SK-N-SH (cell line): ENCODE results near the gene CALML4. TPM values are rescaled to one million over a fixed set of nuclear protein-coding genes. Genes with fewer than 3 reads are reported as not detected.

Experiments
- CTCF ChIA-PET: fragments of 300-600, 350-600 bp; formaldehyde crosslinking; extraction: SDS; loops from one replicate; lab custom pipeline; 2021; lab: Yijun Ruan, JAX
- POLR2A ChIA-PET: fragments of 350-600 bp; sonication (Branson Sonifier 250); formaldehyde crosslinking; extraction: SDS; loops from one replicate; lab custom pipeline; 2020; ENCODE audit warnings: antibody characterized with exemption, inconsistent platforms; lab: Yijun Ruan, JAX
- DNase-seq: peaks from one replicate; pipeline ENCODE4 v3.0.0; 2012
- H2AFZ ChIP-seq: fragments of 200-600 bp; sonication (generic); 2 replicates; pipeline ENCODE4 v1.8.1; 2016; ENCODE audit warnings: antibody characterized with exemption, mild to moderate bottlenecking, low read depth
- H3F3A ChIP-seq: fragments of 200-600 bp; sonication (generic); replicated peaks from 2 replicates; pipeline ENCODE3; 2016; ENCODE audit warnings: antibody characterized with exemption, mild to moderate bottlenecking; ENCODE audit not compliant: insufficient read depth
- H3K27ac ChIP-seq, 2 experiments: fragments of 200-500 bp in 1 of 2; fragments of 200-600 bp in 1 of 2; sonication (Bioruptor generic) in 1 of 2; sonication (generic), shearing (Covaris generic) in 1 of 2; 2 replicates each; pipeline versions ENCODE4 v1.5.1 to v1.6.1; 2014 to 2016; ENCODE audit warnings: low read depth in 2 of 2, inconsistent platforms in 1 of 2, low read length in 1 of 2, mild to moderate bottlenecking in 1 of 2, mixed read lengths in 1 of 2
- H3K27me3 ChIP-seq: fragments of 200-600 bp; sonication (generic), shearing (Covaris generic); 2 replicates; pipeline ENCODE4 v1.6.1; 2016; ENCODE audit warnings: mixed run types; ENCODE audit not compliant: insufficient read depth
- H3K36me3 ChIP-seq, 2 experiments: fragments of 200-500 bp in 1 of 2; fragments of 200-600 bp in 1 of 2; sonication (Bioruptor generic) in 1 of 2; sonication (generic) in 1 of 2; replicated peaks in 1 of 2; 2 replicates each; pipeline versions ENCODE3 to v1.5.1; 2014 to 2016; ENCODE audit warnings: low read length in 1 of 2, mild to moderate bottlenecking in 1 of 2; ENCODE audit not compliant: insufficient read depth in 2 of 2, control insufficient read depth in 1 of 2
- H3K4me1 ChIP-seq, 2 experiments: fragments of 200-500 bp in 1 of 2; fragments of 200-600 bp in 1 of 2; sonication (Bioruptor generic) in 1 of 2; sonication (generic), shearing (Covaris generic) in 1 of 2; 2 replicates each; pipeline versions ENCODE4 v1.5.1 to v1.6.1; 2014 to 2016; ENCODE audit warnings: low read depth in 1 of 2, low read length in 1 of 2, mixed run types in 1 of 2; ENCODE audit not compliant: insufficient read depth in 2 of 2, control insufficient read depth in 1 of 2
- H3K4me2 ChIP-seq: fragments of 200-600 bp; sonication (generic), shearing (Covaris generic); 2 replicates; pipeline ENCODE4 v1.6.1; 2017; ENCODE audit warnings: mixed run types
- H3K4me3 ChIP-seq, 2 experiments: fragments of 200-500 bp in 1 of 2; fragments of 200-600 bp in 1 of 2; sonication (Bioruptor generic) in 1 of 2; sonication (generic), shearing (Covaris generic) in 1 of 2; 2 replicates each; pipeline versions ENCODE4 v1.5.1 to v1.8.1; 2014 to 2016; ENCODE audit warnings: low read depth in 2 of 2, inconsistent platforms in 1 of 2, low read length in 1 of 2, mild to moderate bottlenecking in 1 of 2, mixed read lengths in 1 of 2, moderate library complexity in 1 of 2
- H3K79me2 ChIP-seq: fragments of 200-600 bp; sonication (generic); 2 replicates; pipeline ENCODE4 v1.8.1; 2017; ENCODE audit warnings: mild to moderate bottlenecking; ENCODE audit not compliant: insufficient read depth
- H3K9ac ChIP-seq: fragments of 200-600 bp; sonication (generic); 2 replicates; pipeline ENCODE4 v1.6.1; 2017; ENCODE audit warnings: mixed run types
- H3K9me2 ChIP-seq: fragments of 200-600 bp; sonication (generic); 2 replicates; pipeline ENCODE4 v1.6.1; 2017; ENCODE audit warnings: mixed run types
- H3K9me3 ChIP-seq: fragments of 200-600 bp; sonication (generic); 2 replicates; pipeline ENCODE4 v1.6.1; 2017; ENCODE audit warnings: mixed run types, mild to moderate bottlenecking, moderate library complexity
- H4K20me1 ChIP-seq: fragments of 200-600 bp; sonication (generic); 2 replicates; pipeline ENCODE4 v1.6.1; 2017; ENCODE audit warnings: mild to moderate bottlenecking, mixed run types; ENCODE audit not compliant: insufficient read depth
- CHD2 ChIP-seq: fragments of 150-350 bp; IDR thresholded peaks from 2 replicates; pipeline ENCODE4 v1.6.1; 2018; ENCODE audit warnings: low read length; ENCODE audit not compliant: partially characterized antibody
- ELF1 ChIP-seq: IDR thresholded peaks from 2 replicates; pipeline ENCODE4 v1.4.0; 2012
- EP300 ChIP-seq, 2 experiments: IDR thresholded peaks; 2 replicates each; pipeline versions ENCODE4 v1.4.0 to v1.6.1; 2012; ENCODE audit warnings: borderline replicate concordance in 1 of 2, low read depth in 1 of 2, low read length in 1 of 2
- FOSL2 ChIP-seq: IDR thresholded peaks from 2 replicates; pipeline ENCODE4 v1.4.0; 2012; ENCODE audit warnings: low read depth, mild to moderate bottlenecking, moderate library complexity, borderline replicate concordance
- GABPA ChIP-seq: IDR thresholded peaks from 2 replicates; pipeline ENCODE4 v1.4.0; 2012; ENCODE audit warnings: low read depth, mild to moderate bottlenecking
- MEF2A ChIP-seq: IDR thresholded peaks from 2 replicates; pipeline ENCODE4 v1.4.0; 2012; ENCODE audit warnings: low read depth, borderline replicate concordance
- MXI1 ChIP-seq: IDR thresholded peaks from 2 replicates; pipeline ENCODE4 v1.6.1; 2012; ENCODE audit warnings: mild to moderate bottlenecking, low read depth, low read length, improper control_type of control experiment
- NFIC ChIP-seq: IDR thresholded peaks from 2 replicates; pipeline ENCODE4 v1.4.0; 2012; ENCODE audit warnings: borderline replicate concordance
- RAD21 ChIP-seq: IDR thresholded peaks from 2 replicates; pipeline ENCODE4 v1.6.1; 2012; ENCODE audit warnings: mild to moderate bottlenecking, low read length
- RCOR1 ChIP-seq: fragments of 150-350 bp; IDR thresholded peaks from 2 replicates; pipeline ENCODE4 v1.6.1; 2017; ENCODE audit warnings: antibody characterized with exemption, low read length
- RFX5 ChIP-seq: IDR thresholded peaks from 2 replicates; pipeline ENCODE4 v1.6.1; 2012; ENCODE audit warnings: mild to moderate bottlenecking, improper control_type of control experiment, low read length
- RXRA ChIP-seq: IDR thresholded peaks from 2 replicates; pipeline ENCODE4 v1.4.0; 2012; ENCODE audit warnings: low read depth, mild to moderate bottlenecking, borderline replicate concordance
- SIN3A ChIP-seq: IDR thresholded peaks from 2 replicates; pipeline ENCODE4 v1.6.1; 2012; ENCODE audit warnings: low read depth, mild to moderate bottlenecking, low read length, moderate library complexity, borderline replicate concordance
- YY1 ChIP-seq: IDR thresholded peaks from 2 replicates; pipeline ENCODE4 v1.4.0; 2012; ENCODE audit warnings: low read depth, mild to moderate bottlenecking
- whole genome bisulfite sequencing: methylation state at CpG from one replicate; pipeline ENCODE4 v1.1.6; 2017; ENCODE audit warnings: low lambda C conversion rate; 5-methylcytosine and 5-hydroxymethylcytosine counted together
- polyA plus RNA-seq, 3 experiments: library from polyadenylated mRNA; depleted of rRNA; stranded (reverse); fragments of >200 nt; gene quantifications; 2 replicates each; pipeline ENCODE4 v1.2.3, GENCODE V29; 2012
- TF ChIP-seq, protein P1 (sequence below): IDR thresholded peaks from 2 replicates; pipeline ENCODE4 v1.4.0; 2012; ENCODE audit warnings: low read depth, borderline replicate concordance
- TF ChIP-seq, protein P2 (sequence below): fragments of 150-350 bp; IDR thresholded peaks from 2 replicates; pipeline ENCODE4 v1.6.1; 2016; ENCODE audit warnings: mild to moderate bottlenecking, low read depth, low read length
- TF ChIP-seq, protein P3 (sequence below): IDR thresholded peaks from 2 replicates; pipeline ENCODE4 v1.4.0; 2012; ENCODE audit warnings: low read depth
- TF ChIP-seq, protein P4 (sequence below): IDR thresholded peaks from 2 replicates; pipeline ENCODE4; 2012

Gene CALML4
- polyA plus RNA-seq, 1 of the 3 experiments (the other 2 are of a cell fraction): 3.1 TPM

DNA sequence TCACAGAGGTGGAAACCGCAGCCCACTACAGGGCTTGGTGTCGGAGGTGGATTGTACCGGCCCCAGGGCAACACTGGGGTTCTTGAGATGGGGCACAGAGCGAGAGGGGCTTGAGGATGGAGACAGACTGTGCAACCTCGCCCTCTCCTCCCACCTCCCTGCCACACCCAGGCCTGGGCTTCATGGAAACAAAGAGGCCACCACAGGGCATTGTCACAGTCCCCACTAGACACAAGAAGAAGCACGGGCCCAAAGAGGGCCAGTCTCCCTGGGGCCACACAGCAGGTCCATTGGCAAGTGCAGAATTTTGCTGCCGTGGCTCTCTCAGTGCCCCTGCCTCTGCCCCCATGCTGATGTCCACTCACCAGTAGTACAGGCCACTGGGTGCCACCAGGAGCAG lies 4.1 kb upstream of the CALML4 start:
- ChIA-PET CTCF (interaction anchor here (1.0 to 3.3 kb wide), 9 partner anchors 10 to 347 kb away, joined by 3 to 52 read pairs (median 14); partner anchors contain the start of gene CLN6), POLR2A (no interaction called here)
- no peaks in the 10 kb centered on the region for H3K9me3 ChIP-seq
- H2AFZ ChIP-seq: no peak overlapping the region
- TF ChIP-seq MXI1 (no peak), YY1 (no peak), GABPA (no peak), FOSL2 (no peak), ELF1 (no peak), RXRA (no peak), SIN3A (no peak), EP300 (IDR thresholded peaks at IDR 0.05; ENCODE audit: borderline replicate concordance in 1 of 2, low read depth in 1 of 2, low read length in 1 of 2) (no peak), NFIC (no peak)
- TF ChIP-seq, protein P1, sequence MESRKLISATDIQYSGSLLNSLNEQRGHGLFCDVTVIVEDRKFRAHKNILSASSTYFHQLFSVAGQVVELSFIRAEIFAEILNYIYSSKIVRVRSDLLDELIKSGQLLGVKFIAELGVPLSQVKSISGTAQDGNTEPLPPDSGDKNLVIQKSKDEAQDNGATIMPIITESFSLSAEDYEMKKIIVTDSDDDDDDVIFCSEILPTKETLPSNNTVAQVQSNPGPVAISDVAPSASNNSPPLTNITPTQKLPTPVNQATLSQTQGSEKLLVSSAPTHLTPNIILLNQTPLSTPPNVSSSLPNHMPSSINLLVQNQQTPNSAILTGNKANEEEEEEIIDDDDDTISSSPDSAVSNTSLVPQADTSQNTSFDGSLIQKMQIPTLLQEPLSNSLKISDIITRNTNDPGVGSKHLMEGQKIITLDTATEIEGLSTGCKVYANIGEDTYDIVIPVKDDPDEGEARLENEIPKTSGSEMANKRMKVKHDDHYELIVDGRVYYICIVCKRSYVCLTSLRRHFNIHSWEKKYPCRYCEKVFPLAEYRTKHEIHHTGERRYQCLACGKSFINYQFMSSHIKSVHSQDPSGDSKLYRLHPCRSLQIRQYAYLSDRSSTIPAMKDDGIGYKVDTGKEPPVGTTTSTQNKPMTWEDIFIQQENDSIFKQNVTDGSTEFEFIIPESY: no peak
- TF ChIP-seq, protein P2, sequence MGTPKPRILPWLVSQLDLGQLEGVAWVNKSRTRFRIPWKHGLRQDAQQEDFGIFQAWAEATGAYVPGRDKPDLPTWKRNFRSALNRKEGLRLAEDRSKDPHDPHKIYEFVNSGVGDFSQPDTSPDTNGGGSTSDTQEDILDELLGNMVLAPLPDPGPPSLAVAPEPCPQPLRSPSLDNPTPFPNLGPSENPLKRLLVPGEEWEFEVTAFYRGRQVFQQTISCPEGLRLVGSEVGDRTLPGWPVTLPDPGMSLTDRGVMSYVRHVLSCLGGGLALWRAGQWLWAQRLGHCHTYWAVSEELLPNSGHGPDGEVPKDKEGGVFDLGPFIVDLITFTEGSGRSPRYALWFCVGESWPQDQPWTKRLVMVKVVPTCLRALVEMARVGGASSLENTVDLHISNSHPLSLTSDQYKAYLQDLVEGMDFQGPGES: no peak
- no peak overlapping the region for H3K4me3 ChIP-seq
- H3K27me3 ChIP-seq: no peaks in the 10 kb centered on the region
- H3K4me2 ChIP-seq: no peak overlapping the region
- peaks cover 0 to 16% of the 10 kb centered on the region in 2 experiments; a peak in 1 of 4 replicates for H3K4me1 ChIP-seq
- DNase-seq: no peak
- H3K79me2 ChIP-seq: peaks cover 3% of the 10 kb centered on the region
- WGBS: 81% methylated on average over 7 of the region's 7 CpGs
- H3K27ac ChIP-seq: no peak overlapping the region
- H3K36me3 ChIP-seq: peaks cover 0 to 2% of the 10 kb centered on the region in 2 experiments
- H4K20me1 ChIP-seq: 0 out of 2 replicates have a peak, but pooled peaks cover 6% of the 10 kb centered on the region
- H3K9ac ChIP-seq: no peak overlapping the region
- no peaks in the 10 kb centered on the region for H3K9me2 ChIP-seq
- peaks cover 3% of the 10 kb centered on the region for H3F3A ChIP-seq

DNA sequence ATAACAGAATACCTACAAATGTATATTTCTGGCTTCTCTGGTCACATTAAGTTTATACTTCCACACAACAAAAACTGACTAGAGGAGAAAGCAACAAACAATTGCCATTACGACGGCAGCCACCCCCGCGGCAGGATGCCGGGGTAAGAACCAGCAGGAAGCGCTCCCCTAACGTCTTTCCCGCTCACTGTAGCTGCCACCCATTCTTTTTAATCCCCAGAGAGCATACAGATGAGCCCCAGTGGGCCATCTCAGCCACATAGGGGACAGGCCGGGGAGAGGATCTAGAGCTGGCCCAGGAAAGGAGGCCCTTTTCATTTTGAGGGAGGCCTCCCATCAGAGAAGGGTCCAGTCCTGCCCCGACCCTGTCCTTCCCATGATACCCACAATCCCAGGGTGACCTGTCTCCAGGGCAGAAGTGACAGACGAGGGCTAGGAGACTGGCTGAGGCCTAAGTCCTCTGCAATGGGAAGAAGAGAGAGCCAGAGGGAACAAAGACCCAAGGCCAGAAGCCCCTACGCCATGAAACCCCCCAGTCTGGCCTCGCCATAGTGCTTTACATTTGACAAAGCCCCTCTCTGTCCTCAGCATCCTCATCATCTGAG lies 3.6 kb upstream of the CALML4 start:
- H3K9me3 ChIP-seq: no peaks in the 10 kb centered on the region
- ChIA-PET POLR2A (no interaction called here), CTCF (interaction anchor here (1.0 to 3.3 kb wide), 3 partner anchors 12 to 346 kb away, joined by 3 to 52 read pairs (median 3); no protein-coding TSS in a partner anchor)
- H3K9me2 ChIP-seq: no peaks in the 10 kb centered on the region
- H3K79me2 ChIP-seq: peaks cover 6% of the 10 kb centered on the region
- 94% methylated on average over 10 of the region's 13 CpGs for WGBS
- no peak overlapping the region for H2AFZ ChIP-seq
- DNase-seq: no peak
- peaks cover 0 to 2% of the 10 kb centered on the region in 2 experiments for H3K36me3 ChIP-seq
- no peak overlapping the region for H3K4me3 ChIP-seq
- H3K9ac ChIP-seq: no peak overlapping the region
- peaks cover 0 to 16% of the 10 kb centered on the region in 2 experiments; a peak in 1 of 4 replicates for H3K4me1 ChIP-seq
- H3F3A ChIP-seq: peaks cover 3% of the 10 kb centered on the region
- H4K20me1 ChIP-seq: 0 out of 2 replicates have a peak, but pooled peaks cover 6% of the 10 kb centered on the region
- no peaks in the 10 kb centered on the region for H3K27me3 ChIP-seq
- H3K27ac ChIP-seq: no peak overlapping the region
- TF ChIP-seq RAD21 (no peak), MEF2A (no peak), FOSL2 (no peak), RCOR1 (no peak), MXI1 (no peak), NFIC (no peak), RFX5 (no peak), CHD2 (no peak)
- TF ChIP-seq, protein P3, sequence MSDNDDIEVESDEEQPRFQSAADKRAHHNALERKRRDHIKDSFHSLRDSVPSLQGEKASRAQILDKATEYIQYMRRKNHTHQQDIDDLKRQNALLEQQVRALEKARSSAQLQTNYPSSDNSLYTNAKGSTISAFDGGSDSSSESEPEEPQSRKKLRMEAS: no peak
- TF ChIP-seq, protein P4, sequence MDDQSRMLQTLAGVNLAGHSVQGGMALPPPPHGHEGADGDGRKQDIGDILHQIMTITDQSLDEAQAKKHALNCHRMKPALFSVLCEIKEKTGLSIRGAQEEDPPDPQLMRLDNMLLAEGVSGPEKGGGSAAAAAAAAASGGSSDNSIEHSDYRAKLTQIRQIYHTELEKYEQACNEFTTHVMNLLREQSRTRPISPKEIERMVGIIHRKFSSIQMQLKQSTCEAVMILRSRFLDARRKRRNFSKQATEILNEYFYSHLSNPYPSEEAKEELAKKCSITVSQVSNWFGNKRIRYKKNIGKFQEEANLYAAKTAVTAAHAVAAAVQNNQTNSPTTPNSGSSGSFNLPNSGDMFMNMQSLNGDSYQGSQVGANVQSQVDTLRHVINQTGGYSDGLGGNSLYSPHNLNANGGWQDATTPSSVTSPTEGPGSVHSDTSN: no peak
- no peak overlapping the region for H3K4me2 ChIP-seq
